Measurements from ENCODE around the gene MIER1. TPM values are rescaled to one million over a fixed set of nuclear protein-coding genes. Genes with fewer than 3 reads are reported as not detected.

Gene MIER1
- total and polyA plus RNA-seq, 9 of the 15 experiments (the other 6 are each of a cell fraction or from before 2014, with no cell fraction given) = 13.9 to 34.8 (median 21.5) TPM

DNA sequence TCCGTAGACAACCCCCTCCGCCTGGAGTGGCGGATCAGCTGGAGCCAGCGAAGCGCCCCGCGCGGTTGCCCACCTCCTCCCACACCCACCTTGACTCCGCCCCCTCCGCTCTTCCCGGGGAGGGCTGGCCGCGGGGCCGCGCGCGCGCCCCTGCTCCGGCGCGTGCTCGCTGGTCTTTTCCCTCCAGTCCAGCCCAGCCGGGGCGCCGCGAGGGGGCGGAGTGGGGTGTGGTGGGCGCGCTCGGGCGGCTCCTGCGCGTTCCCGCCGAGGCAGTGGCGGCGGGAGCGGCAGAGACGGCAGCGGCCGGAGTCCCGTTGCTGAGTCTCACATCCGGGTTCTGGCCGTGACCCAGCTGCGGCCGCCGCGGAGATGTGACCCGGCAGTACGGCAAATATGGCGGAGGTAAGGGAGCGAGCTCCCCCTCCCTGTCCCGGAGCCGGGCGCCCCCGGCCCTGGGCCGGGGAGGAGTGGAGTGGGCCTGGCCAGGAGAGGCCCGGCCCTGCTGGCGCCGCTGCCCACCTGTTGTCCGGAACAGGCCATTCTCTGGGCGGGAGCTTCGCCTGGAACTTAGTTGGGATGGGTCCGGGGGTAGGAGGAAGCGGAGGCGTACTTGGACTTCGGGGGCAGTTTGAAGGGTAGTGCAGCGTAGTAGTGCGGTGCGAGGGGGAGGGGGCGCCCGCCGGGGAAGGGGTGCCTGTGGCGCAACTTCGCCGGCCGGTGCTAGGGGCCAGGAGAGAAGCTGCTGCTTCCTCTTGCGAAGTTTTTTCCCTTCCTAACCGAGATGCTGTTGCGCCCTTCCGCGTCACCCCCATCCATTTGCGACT is 5.4 kb downstream of the MIER1 start (continued):
- TF ChIP-seq PPARD (CRISPR knock-in tag; IDR thresholded peaks at IDR 0.05) (no peak), CBX5 (IDR thresholded peaks at IDR 0.05; ENCODE audit: borderline replicate concordance, low read depth) (no peak), MAFF (IDR thresholded peaks at IDR 0.05; ENCODE audit: low read length) (no peak), KLF13 (tag; IDR thresholded peaks at IDR 0.05; ENCODE audit: borderline replicate concordance, low read depth) (peak; percentile 89), RBM22 (IDR thresholded peaks at IDR 0.05; ENCODE audit: low read depth, low read length, poor library complexity, severe bottlenecking) (peak; percentile 55), NCOA1 (IDR thresholded peaks at IDR 0.05; ENCODE audit: low read depth) (no peak), ZNF79 (CRISPR knock-in tag; IDR thresholded peaks at IDR 0.05; ENCODE audit: low read depth) (no peak), BRCA1 (IDR thresholded peaks at IDR 0.05) (no peak), BRCA1 (CRISPR knock-in tag; IDR thresholded peaks at IDR 0.05) (no peak), ZNF134 (CRISPR knock-in tag; conservative IDR thresholded peaks at IDR 0.05) (no peak), ZNF408 (CRISPR knock-in tag; IDR thresholded peaks at IDR 0.05; ENCODE audit: low read depth) (no peak), POLR3G (IDR thresholded peaks at IDR 0.05; ENCODE audit: extremely low read depth, insufficient read length, insufficient replicate concordance) (no peak), KHSRP (IDR thresholded peaks at IDR 0.05) (no peak), CREM (IDR thresholded peaks at IDR 0.05; ENCODE audit: low read depth) (peak; percentile 53; the same call in 1 of the 2 replicates), POLR2G (IDR thresholded peaks at IDR 0.05; ENCODE audit: low read depth, low read length) (peak; percentile 96), PCBP1 (IDR thresholded peaks at IDR 0.05; ENCODE audit: low read depth, low read length, poor library complexity, severe bottlenecking) (peak; percentile 36), BMI1 (IDR thresholded peaks at IDR 0.05; ENCODE audit: low read length) (no peak), ZNF165 (CRISPR knock-in tag; IDR thresholded peaks at IDR 0.05; ENCODE audit: borderline replicate concordance) (no peak)
- TF ChIP-seq, protein P1, sequence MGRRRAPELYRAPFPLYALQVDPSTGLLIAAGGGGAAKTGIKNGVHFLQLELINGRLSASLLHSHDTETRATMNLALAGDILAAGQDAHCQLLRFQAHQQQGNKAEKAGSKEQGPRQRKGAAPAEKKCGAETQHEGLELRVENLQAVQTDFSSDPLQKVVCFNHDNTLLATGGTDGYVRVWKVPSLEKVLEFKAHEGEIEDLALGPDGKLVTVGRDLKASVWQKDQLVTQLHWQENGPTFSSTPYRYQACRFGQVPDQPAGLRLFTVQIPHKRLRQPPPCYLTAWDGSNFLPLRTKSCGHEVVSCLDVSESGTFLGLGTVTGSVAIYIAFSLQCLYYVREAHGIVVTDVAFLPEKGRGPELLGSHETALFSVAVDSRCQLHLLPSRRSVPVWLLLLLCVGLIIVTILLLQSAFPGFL (CRISPR knock-in tag; IDR thresholded peaks at IDR 0.05) = no peak
- TF ChIP-seq, protein P2, sequence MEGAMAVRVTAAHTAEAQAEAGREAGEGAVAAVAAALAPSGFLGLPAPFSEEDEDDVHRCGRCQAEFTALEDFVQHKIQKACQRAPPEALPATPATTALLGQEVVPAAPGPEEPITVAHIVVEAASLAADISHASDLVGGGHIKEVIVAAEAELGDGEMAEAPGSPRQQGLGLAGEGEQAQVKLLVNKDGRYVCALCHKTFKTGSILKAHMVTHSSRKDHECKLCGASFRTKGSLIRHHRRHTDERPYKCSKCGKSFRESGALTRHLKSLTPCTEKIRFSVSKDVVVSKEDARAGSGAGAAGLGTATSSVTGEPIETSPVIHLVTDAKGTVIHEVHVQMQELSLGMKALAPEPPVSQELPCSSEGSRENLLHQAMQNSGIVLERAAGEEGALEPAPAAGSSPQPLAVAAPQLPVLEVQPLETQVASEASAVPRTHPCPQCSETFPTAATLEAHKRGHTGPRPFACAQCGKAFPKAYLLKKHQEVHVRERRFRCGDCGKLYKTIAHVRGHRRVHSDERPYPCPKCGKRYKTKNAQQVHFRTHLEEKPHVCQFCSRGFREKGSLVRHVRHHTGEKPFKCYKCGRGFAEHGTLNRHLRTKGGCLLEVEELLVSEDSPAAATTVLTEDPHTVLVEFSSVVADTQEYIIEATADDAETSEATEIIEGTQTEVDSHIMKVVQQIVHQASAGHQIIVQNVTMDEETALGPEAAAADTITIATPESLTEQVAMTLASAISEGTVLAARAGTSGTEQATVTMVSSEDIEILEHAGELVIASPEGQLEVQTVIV (CRISPR knock-in tag; IDR thresholded peaks at IDR 0.05; ENCODE audit: borderline replicate concordance) = no peak
- TF ChIP-seq, protein P3, sequence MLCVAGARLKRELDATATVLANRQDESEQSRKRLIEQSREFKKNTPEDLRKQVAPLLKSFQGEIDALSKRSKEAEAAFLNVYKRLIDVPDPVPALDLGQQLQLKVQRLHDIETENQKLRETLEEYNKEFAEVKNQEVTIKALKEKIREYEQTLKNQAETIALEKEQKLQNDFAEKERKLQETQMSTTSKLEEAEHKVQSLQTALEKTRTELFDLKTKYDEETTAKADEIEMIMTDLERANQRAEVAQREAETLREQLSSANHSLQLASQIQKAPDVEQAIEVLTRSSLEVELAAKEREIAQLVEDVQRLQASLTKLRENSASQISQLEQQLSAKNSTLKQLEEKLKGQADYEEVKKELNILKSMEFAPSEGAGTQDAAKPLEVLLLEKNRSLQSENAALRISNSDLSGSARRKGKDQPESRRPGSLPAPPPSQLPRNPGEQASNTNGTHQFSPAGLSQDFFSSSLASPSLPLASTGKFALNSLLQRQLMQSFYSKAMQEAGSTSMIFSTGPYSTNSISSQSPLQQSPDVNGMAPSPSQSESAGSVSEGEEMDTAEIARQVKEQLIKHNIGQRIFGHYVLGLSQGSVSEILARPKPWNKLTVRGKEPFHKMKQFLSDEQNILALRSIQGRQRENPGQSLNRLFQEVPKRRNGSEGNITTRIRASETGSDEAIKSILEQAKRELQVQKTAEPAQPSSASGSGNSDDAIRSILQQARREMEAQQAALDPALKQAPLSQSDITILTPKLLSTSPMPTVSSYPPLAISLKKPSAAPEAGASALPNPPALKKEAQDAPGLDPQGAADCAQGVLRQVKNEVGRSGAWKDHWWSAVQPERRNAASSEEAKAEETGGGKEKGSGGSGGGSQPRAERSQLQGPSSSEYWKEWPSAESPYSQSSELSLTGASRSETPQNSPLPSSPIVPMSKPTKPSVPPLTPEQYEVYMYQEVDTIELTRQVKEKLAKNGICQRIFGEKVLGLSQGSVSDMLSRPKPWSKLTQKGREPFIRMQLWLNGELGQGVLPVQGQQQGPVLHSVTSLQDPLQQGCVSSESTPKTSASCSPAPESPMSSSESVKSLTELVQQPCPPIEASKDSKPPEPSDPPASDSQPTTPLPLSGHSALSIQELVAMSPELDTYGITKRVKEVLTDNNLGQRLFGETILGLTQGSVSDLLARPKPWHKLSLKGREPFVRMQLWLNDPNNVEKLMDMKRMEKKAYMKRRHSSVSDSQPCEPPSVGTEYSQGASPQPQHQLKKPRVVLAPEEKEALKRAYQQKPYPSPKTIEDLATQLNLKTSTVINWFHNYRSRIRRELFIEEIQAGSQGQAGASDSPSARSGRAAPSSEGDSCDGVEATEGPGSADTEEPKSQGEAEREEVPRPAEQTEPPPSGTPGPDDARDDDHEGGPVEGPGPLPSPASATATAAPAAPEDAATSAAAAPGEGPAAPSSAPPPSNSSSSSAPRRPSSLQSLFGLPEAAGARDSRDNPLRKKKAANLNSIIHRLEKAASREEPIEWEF (CRISPR knock-in tag; IDR thresholded peaks at IDR 0.05) = peak; percentile 86

All from K562 (cell line).